HG02798 (cell line): ENCODE results near the gene ENDOV.
"Not testable (repeated sequence)": the region's sequence is repeated elsewhere in the genome, so short reads cannot be mapped to it uniquely, and the experiment has no call there.

ENCODE experiments used
- ATAC-seq: cut with Tn5 transposase; IDR thresholded peaks from one replicate; pipeline ENCODE4 v1.9.1; 2021; ENCODE audit warnings: mild to moderate bottlenecking; ENCODE audit not compliant: unreplicated experiment, poor library complexity

ENDOV gene

DNA sequence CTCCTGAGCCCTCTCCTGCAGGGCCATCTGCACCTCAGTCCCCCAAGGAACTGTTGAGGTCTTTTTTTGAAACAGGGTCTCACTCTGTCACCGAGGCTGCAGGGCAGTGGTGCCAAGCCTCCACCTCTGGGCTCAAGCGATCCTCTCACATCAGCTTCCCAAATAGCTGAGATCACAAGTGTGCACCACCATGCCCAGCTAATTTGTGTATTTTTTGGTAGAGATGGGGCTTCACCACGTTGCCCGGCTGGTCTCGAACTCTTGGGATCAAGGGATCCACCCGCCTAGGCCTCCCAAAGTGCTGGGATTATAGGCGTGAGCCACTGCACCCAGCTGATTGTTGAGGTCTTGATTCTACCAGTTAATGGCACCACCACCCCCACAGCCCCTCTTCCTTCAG is 27.9 kb upstream of the ENDOV start:
- no peak for ATAC-seq

GRCh38 chr17:80388175-80388574 is 26.8 kb upstream of the ENDOV start:
- ATAC-seq: no peak

DNA sequence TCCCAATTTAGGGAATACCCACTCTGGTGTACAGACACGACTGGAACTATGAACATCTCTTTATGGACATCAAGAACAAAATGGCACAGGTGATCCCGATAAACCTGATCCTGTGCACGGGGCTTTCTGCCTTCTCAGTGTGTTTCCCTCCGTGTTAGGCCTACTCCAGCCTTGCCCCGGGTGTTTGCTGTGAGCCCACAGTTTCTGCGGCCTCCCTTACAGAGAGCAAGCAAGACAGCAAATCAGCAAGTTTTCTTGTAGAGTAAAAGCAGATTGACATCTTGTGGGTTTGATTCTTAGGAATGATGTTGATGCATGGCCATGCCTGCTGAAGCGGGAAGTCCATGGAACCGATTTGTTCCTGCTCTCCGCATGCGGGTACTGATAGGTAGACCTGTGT is 26.4 kb upstream of the ENDOV start:
- ATAC-seq: no peak

DNA sequence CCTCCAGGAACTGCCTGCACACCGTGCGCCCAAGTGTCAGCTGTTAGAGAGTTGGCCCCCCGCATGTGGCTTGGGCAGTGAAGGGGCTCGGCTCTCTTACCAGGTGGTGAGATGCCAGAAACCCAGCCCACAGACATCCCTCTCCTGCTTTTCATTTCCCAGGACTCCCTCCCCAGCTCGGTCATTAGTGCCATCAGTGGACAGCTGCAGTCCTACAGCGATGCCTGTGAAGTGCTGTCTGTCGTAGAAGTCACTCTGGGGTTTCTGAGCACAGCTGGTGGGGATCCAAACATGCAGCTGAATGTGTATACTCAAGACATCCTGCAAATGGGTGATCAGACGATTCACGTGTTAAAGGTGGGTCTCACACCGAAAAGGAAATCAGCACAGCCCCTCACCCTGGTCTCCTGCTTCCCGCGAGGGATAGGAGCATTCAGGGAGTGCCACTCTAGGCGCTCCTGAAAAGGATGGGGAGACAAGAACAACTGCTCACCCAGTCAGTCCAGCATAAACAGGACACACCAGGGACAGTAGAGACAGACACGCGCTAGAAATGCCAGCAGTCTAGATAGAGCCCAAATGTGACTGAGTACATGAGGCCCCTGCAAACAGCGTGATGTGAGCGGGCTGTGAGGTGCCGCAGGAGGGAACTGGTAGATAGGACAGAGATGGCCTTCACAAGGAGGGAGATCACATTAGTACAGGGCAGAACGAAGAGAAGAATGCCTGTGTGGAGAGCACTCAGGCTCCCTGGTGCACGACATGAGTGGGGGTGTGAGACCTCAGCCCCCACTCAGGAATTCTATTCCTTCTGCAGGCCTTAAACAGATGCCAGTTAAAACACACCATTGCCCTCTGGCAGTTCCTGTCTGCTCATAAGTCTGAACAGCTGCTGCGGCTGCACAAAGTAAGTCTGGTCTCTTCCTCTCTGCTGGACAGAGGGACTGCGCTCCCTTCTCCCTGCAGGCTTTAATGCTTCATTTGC is 25.7 kb upstream of the ENDOV start:
- no peak for ATAC-seq

GRCh38 chr17:80393241-80393890 is 21.6 kb upstream of the ENDOV start:
- ATAC-seq: no peak

DNA sequence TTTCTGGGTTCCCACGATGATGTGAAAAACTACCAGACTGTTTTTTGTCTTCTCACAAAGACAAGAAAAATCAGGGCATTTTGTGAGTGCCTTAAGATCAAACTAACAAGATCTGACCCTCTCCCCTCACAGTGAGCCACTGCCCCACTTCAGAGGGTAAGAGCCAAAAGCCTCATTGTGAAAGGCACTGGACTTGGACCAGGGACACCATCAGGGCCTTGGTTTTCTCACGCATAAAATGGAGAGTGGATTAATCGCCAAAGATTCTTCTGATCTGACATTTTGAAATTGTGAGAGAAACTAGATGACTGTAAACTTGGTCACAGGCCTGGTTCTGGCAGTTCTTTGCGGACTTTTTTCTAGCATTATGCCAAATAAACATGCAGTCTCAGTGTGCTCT is 21.0 kb upstream of the ENDOV start:
- no peak for ATAC-seq

GRCh38 chr17:80394629-80395216 is 20.2 kb upstream of the ENDOV start:
- ATAC-seq: no peak

GRCh38 chr17:80395402-80396151 is 19.4 kb upstream of the ENDOV start:
- no peak for ATAC-seq

- ATAC-seq: no peak
Observed at GRCh38 chr17:80396157-80397033, 18.6 kb upstream of the ENDOV start.

DNA sequence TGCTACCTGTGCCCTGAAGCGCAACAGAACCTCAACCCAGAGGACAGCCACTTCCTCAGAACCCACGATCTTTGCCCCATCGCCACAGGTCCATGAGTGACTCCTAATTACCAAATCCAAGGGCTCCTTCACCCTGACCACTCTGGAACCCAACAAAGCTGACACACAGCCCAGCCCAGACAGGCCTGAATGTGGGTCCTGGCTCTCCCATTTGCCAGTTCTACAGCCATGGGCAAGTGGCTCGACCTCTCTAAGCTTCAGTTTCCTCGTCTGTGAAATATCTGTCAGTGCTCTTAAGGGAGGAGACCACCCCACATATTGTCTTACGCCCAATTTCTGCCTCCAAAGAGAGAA is 18.0 kb upstream of the ENDOV start:
- no peak for ATAC-seq

DNA sequence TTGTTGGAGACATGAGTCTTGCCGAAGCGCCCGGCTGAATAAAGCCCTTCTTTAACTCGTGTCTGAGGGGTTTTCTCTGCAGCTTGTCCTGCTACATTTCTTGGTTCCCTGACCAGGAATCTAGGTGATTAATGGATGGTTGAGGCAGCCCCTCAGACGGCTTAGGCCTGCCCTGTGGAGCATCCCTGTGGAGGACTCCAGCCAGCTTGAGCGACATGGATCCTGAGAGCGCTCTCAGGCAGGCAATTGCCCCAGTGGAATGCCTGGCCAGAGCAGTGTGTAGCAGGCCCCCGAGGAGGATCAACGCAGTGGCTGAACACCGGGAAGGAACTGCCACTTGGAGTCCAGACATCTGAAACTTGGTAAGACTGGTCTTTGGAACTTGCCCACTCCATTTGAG is 17.3 kb upstream of the ENDOV start:
- no peak for ATAC-seq

- not testable (repeated sequence) for ATAC-seq
Observed at GRCh38 chr17:80401086-80401485, 13.9 kb upstream of the ENDOV start.

DNA sequence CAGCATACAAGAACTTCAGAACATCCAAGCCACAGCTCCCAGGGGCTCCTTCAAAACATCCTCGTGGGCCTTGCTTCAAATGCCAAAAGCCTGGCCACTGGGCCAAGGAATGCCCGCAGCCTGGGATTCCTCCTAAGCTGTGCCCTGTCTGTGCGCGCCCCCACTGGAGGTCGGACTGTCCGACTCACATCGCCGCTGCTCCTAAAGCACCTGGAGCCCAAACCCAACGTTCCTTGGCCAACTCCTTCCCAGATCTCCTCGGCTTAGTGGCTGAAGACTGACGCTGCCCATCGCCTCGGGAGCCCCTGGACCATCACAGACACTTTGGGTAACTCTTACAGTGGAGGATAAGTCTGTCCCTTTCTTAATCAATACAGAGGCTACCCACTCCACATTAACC is 12.9 kb upstream of the ENDOV start:
- ATAC-seq: not testable (repeated sequence)

GRCh38 chr17:80402959-80403358 is 12.0 kb upstream of the ENDOV start:
- no peak for ATAC-seq

- ATAC-seq: no peak
Observed at GRCh38 chr17:80406146-80406545, 8.8 kb upstream of the ENDOV start.

DNA sequence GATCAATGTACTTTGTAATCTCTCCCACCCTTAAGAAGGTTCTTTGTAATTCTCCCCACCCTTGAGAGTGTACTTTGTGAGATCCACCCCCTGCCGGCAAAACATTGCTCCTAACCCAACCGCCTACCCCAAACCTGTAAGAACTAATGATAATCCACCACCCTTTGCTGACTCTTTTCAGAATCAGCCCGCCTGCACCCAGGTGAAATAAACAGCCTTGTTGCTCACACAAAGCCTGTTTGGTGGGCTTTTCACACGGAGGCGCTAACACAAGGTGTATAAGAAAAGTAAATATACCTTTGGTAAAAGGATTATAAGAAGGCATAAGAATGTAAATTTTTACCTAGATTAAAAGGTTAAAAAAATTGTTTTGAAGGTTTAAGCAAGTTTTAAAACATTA is 7.0 kb upstream of the ENDOV start:
- ATAC-seq: not testable (repeated sequence)

DNA sequence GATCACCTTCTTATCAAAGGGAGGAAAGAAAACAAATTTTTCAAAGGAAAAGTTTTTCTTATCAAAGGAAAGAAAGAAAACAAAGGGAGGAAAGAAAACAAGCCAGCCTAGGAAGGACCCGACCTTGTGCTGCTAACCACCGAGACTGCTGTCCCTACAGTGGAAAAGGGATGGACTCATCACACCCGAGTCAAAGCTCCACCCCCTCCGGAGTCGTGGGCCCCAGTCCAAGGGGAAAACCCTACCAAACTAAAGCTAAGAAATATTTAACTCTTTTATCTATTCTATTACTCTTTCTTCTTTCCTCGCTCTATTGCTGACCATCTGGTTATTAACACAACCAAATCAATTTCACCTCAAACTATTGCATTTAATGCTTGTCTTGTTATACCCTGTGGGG is 6.1 kb upstream of the ENDOV start:
- ATAC-seq: no peak

DNA sequence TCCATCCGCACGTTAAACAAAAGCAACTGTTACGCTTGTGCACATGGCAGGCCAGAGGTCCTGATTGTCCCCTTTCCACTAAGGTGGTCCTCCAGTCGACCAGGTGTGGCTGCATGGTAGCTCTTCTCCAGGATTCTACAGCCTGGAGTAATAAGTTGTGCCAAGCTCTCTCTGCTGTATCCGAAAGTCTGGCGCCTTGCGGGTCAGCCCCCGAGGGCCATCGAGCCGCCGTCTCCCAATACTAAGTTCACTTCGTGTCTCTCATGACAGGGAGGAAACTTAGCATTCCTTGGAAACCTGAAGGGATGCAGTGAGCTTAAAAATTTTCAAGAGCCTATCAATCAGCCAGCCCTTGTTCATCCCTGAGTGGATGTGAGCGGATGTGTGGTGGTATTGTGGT is 5.3 kb upstream of the ENDOV start:
- no peak for ATAC-seq

DNA sequence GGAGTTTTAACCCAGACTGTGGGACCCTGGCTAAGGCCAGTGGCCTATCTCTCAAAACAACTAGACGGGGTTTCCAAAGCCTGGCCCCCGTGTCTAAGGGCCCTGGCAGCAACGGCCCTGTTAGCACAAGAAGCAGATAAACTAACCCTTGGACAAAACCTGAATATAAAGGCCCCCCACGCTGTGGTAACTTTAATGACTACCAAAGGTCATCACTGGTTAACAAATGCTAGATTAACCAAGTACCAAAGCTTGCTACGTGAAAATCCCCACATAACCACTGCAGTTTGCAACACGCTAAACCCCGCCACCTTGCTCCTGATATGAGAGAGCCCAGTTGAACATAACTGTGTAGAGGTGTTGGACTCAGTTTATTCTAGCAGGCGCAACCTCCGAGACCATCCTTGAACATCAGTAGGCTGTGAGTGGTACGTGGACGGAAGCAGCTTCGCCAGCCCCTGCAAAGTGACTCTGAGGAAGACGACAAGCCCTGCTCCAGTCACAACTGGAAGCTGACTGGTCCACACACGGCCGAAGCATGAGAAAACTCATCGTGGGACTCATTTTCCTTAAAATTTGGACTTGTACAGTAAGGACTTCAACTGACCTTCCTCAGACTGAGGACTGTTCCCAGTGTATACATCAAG is 4.4 kb upstream of the ENDOV start:
- ATAC-seq: not testable (repeated sequence)
